Hepatocyte (in vitro differentiated cells): ENCODE results near the gene CYTL1. TPM values are rescaled to one million over a fixed set of nuclear protein-coding genes. Genes with fewer than 3 reads are reported as not detected.

Source experiments
- DNase-seq: peaks from one replicate; pipeline ENCODE4 v3.0.0-alpha.2; 2016; ENCODE audit warnings: low spot score
- H2AFZ ChIP-seq: fragments of 200-600 bp; sonication (generic); 2 replicates; pipeline ENCODE4 v1.6.0; 2016; ENCODE audit warnings: antibody characterized with exemption, mild to moderate bottlenecking
- H3K27ac ChIP-seq: fragments of 200-600 bp; sonication (generic); 2 replicates; pipeline ENCODE4 v1.5.1; 2016; ENCODE audit warnings: mild to moderate bottlenecking
- H3K27me3 ChIP-seq: fragments of 200-600 bp; sonication (generic); 2 replicates; pipeline ENCODE4 v1.6.1; 2016
- H3K36me3 ChIP-seq: fragments of 200-600 bp; sonication (generic); replicated peaks from 2 replicates; pipeline ENCODE4 v1.5.1; 2016; ENCODE audit warnings: low read depth; ENCODE audit not compliant: insufficient read depth
- H3K4me1 ChIP-seq: fragments of 200-600 bp; sonication (generic); 2 replicates; pipeline ENCODE4 v1.5.1; 2016; ENCODE audit warnings: mild to moderate bottlenecking, moderate library complexity; ENCODE audit not compliant: insufficient read depth
- H3K4me2 ChIP-seq: fragments of 200-600 bp; sonication (generic); 2 replicates; pipeline ENCODE4 v1.6.0; 2016
- H3K4me3 ChIP-seq: fragments of 200-600 bp; sonication (generic); 2 replicates; pipeline ENCODE4 v1.5.1; 2016; ENCODE audit warnings: mild to moderate bottlenecking
- H3K79me2 ChIP-seq: fragments of 200-600 bp; sonication (generic); 2 replicates; pipeline ENCODE4 v1.6.0; 2017; ENCODE audit warnings: mild to moderate bottlenecking
- H3K9me2 ChIP-seq: fragments of 200-600 bp; sonication (generic); replicated peaks from 2 replicates; pipeline ENCODE4 v1.6.0; 2017; ENCODE audit warnings: mild to moderate bottlenecking; ENCODE audit not compliant: insufficient read depth
- H3K9me3 ChIP-seq: fragments of 200-600 bp; sonication (generic); 2 replicates; pipeline ENCODE4 v1.5.1; 2016; ENCODE audit warnings: low read depth, mild to moderate bottlenecking
- H4K20me1 ChIP-seq: fragments of 200-600 bp; sonication (generic); 2 replicates; pipeline ENCODE4 v1.6.0; 2016; ENCODE audit warnings: mild to moderate bottlenecking; ENCODE audit not compliant: insufficient read depth, poor library complexity, severe bottlenecking
- EZH2 ChIP-seq: fragments of 200-600 bp; sonication (generic); IDR thresholded peaks from 2 replicates; pipeline ENCODE4 v1.6.1; 2016; ENCODE audit warnings: antibody characterized with exemption, mild to moderate bottlenecking, borderline replicate concordance
- EZH2phosphoT487 ChIP-seq: fragments of 200-600 bp; sonication (generic); IDR thresholded peaks from one replicate; pipeline ENCODE4 v1.6.1; 2018; ENCODE audit warnings: antibody characterized with exemption, mild to moderate bottlenecking, low read depth, moderate library complexity; ENCODE audit not compliant: unreplicated experiment, severe bottlenecking
- WGBS: methylation state at CpG from one replicate; pipeline ENCODE4 v1.1.6; 2016; ENCODE audit warnings: low lambda C conversion rate; ENCODE audit errors: missing lambda C conversion rate; 5-methylcytosine and 5-hydroxymethylcytosine counted together
- polyA plus RNA-seq: library from polyadenylated mRNA; unstranded; fragments of >200 nt; fragmentation: Nextera tagmentation; extraction: Ambion mirVana; gene quantifications from 2 replicates; pipeline ENCODE4 v1.2.1, GENCODE V29; 2016
- total RNA-seq: library from RNA; depleted of rRNA; stranded (reverse); fragments of >200 nt; gene quantifications from 2 replicates; pipeline ENCODE4 v1.2.3, GENCODE V29; 2014
- TF ChIP-seq, protein P1 (sequence below): fragments of 200-600 bp; sonication (generic); IDR thresholded peaks from 2 replicates; pipeline ENCODE4 v1.5.1; 2016; ENCODE audit warnings: antibody characterized with exemption, mild to moderate bottlenecking; ENCODE audit not compliant: poor library complexity

The CYTL1 gene
- total and polyA plus RNA-seq, 2 experiments from 2014 or later, result 37.4 to 55.4 TPM

DNA sequence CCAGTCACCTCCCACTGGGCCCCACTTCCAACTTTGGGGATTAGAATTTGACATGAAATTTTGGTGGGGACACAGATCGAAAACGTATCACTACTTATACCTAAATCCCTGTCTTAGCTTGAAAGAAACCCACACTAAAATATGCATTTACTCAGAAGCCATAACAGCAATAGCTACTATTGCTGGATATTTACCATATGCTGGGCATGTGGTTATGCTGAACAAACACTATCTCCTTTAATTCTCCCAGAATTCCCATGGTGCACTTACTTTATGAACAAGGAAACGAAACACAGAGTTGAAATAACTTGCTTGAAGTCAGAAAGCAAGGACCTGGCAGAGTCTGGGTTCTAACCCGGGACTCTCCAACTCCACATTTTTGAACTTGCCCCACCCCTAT lies 39.3 kb downstream of the CYTL1 start:
- Histone ChIP-seq H3K36me3 (no peaks in the 10 kb centered on the region), H3K79me2 (no peaks in the 10 kb centered on the region), H4K20me1 (no peaks in the 10 kb centered on the region), H3K27me3 (no peaks in the 10 kb centered on the region), H3K9me3 (no peaks in the 10 kb centered on the region), H2AFZ (no peak overlapping the region), H3K4me2 (no peak overlapping the region), H3K4me3 (no peak overlapping the region), H3K4me1 (peaks cover 21% of the 10 kb centered on the region), H3K9me2 (no peaks in the 10 kb centered on the region), H3K27ac (peak overlapping the region; percentile 73)
- WGBS, result 76% methylated on average over 4 of the region's 4 CpGs
- DNase-seq, result no peak
- TF ChIP-seq EZH2 (no peak), EZH2phosphoT487 (no peak)
- TF ChIP-seq, protein P1, sequence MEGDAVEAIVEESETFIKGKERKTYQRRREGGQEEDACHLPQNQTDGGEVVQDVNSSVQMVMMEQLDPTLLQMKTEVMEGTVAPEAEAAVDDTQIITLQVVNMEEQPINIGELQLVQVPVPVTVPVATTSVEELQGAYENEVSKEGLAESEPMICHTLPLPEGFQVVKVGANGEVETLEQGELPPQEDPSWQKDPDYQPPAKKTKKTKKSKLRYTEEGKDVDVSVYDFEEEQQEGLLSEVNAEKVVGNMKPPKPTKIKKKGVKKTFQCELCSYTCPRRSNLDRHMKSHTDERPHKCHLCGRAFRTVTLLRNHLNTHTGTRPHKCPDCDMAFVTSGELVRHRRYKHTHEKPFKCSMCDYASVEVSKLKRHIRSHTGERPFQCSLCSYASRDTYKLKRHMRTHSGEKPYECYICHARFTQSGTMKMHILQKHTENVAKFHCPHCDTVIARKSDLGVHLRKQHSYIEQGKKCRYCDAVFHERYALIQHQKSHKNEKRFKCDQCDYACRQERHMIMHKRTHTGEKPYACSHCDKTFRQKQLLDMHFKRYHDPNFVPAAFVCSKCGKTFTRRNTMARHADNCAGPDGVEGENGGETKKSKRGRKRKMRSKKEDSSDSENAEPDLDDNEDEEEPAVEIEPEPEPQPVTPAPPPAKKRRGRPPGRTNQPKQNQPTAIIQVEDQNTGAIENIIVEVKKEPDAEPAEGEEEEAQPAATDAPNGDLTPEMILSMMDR, result no peak

DNA sequence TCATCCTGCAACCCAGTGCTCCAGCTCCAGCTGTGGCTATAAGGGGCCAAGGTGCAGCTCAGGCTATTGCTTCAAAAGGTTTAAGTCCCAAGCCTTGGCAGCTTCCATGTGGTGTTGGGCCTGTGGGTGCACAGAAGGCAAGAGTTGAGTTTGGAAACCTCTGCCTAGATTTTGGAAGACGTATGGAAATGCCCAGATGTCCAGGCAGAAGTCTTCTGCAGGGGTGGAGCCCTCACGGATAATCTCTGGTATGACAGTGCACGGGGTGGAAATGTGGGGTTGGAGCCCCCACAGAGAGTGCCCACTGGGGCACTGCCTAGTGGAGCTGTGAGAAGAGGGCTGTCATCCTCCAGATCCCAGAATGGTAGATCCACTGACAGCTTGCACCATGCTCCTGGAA lies 44.5 kb downstream of the CYTL1 start:
- no peaks in the 10 kb centered on the region for H4K20me1 ChIP-seq
- H2AFZ ChIP-seq, result no peak overlapping the region
- no peaks in the 10 kb centered on the region for H3K9me3 ChIP-seq
- H3K4me3 ChIP-seq, result no peak overlapping the region
- TF ChIP-seq EZH2 (no peak), EZH2phosphoT487 (no peak)
- TF ChIP-seq, protein P1, result no peak
- H3K27ac ChIP-seq, result no peak overlapping the region
- H3K9me2 ChIP-seq, result no peaks in the 10 kb centered on the region
- 78% methylated on average over 3 of the region's 3 CpGs for WGBS
- H3K79me2 ChIP-seq, result no peaks in the 10 kb centered on the region
- DNase-seq, result no peak
- no peaks in the 10 kb centered on the region for H3K27me3 ChIP-seq
- no peaks in the 10 kb centered on the region for H3K4me1 ChIP-seq
- no peak overlapping the region for H3K4me2 ChIP-seq
- H3K36me3 ChIP-seq, result no peaks in the 10 kb centered on the region

DNA sequence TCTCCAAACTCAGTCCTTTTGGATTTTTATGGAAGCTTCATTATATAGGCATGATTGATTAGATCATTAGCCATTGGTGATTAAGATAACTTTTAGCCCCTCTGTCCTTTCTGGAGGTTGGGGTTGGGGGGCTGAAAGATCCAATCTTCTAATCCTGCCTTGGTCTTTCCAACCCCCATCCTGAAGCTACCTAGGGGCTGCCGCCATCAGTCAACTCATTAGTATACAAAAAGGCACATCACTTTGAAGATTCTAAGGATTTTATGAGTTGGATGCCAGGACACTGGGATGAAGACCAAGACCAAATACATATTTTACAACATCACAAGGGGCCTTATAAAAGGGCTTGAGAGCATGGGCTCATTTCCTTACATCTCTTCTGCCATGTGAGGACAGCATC lies 47.5 kb downstream of the CYTL1 start:
- Histone ChIP-seq H3K79me2 (no peaks in the 10 kb centered on the region), H3K9me2 (no peaks in the 10 kb centered on the region), H3K27me3 (no peaks in the 10 kb centered on the region), H3K4me3 (no peak overlapping the region), H3K36me3 (no peaks in the 10 kb centered on the region), H3K4me1 (no peaks in the 10 kb centered on the region), H4K20me1 (no peaks in the 10 kb centered on the region), H3K27ac (no peak overlapping the region), H2AFZ (no peak overlapping the region), H3K9me3 (no peaks in the 10 kb centered on the region), H3K4me2 (no peak overlapping the region)
- WGBS, result 91% methylated on average over 1 of the region's 1 CpG
- DNase-seq, result no peak
- TF ChIP-seq EZH2phosphoT487 (no peak), EZH2 (no peak)
- TF ChIP-seq, protein P1, result no peak

DNA sequence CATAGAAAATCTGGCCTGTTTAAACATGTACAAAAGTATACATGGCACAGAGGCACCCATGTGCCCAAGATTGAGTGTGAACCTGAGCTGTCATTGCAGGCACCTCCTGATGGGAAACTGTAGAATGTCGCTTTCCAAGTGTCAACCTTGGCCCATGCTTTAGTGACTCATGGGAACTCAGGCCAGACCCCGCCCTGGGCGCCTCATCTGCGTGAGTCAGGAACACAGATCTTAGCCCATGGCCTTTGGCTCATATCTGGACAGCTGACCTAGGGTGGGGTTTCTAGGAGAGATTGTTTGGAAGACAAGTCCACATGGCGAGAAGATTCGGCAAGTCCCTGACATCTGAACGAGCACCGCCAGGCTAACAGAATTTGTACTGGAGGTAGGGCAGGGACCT lies 50.0 kb downstream of the CYTL1 start:
- Histone ChIP-seq H3K9me3 (no peaks in the 10 kb centered on the region), H2AFZ (no peak overlapping the region), H3K4me3 (no peak overlapping the region), H3K4me1 (no peaks in the 10 kb centered on the region), H3K36me3 (no peaks in the 10 kb centered on the region), H3K27me3 (no peaks in the 10 kb centered on the region), H3K27ac (no peak overlapping the region), H3K79me2 (no peaks in the 10 kb centered on the region), H3K4me2 (no peak overlapping the region), H4K20me1 (no peaks in the 10 kb centered on the region), H3K9me2 (no peaks in the 10 kb centered on the region)
- TF ChIP-seq EZH2, result no peak
- no peak for TF ChIP-seq EZH2phosphoT487
- TF ChIP-seq, protein P1, result no peak
- DNase-seq, result no peak
- 93% methylated on average over 8 of the region's 8 CpGs for WGBS
